A549 (cell line): ENCODE results near the gene PCBP3.
"Not testable (repeated sequence)": the region's sequence is repeated elsewhere in the genome, so short reads cannot be mapped to it uniquely, and the experiment has no call there.

Experiments used
- CBX2 ChIP-seq: fragments of 200-600 bp; sonication (generic); IDR thresholded peaks from 2 replicates; pipeline ENCODE4 v1.6.1; 2016; ENCODE audit warnings: low read depth, mild to moderate bottlenecking, borderline replicate concordance
- CTCF ChIP-seq: fragments of >200 bp; sonication (Bioruptor Twin); formaldehyde crosslinking; IDR thresholded peaks from 3 replicates; pipeline ENCODE4 v1.5.1; 2016
- ESRRA ChIP-seq: fragments of 150-350 bp; IDR thresholded peaks from 2 replicates; pipeline ENCODE4 v1.6.1; 2014; ENCODE audit warnings: mild to moderate bottlenecking, low read length, borderline replicate concordance
- FOSL2 ChIP-seq, 2 experiments: fragments of 450-650 bp in 1 of 2; fragments of >200 bp in 1 of 2; sonication (Bioruptor Twin) in 1 of 2; formaldehyde crosslinking; IDR thresholded peaks; 2 replicates each; pipeline versions ENCODE4 v1.5.0 to v1.6.1; 2016 to 2020; ENCODE audit warnings: mild to moderate bottlenecking in 1 of 2, moderate library complexity in 1 of 2
- HDAC2 ChIP-seq: fragments of 200-600 bp; sonication (generic); IDR thresholded peaks from 2 replicates; pipeline ENCODE4 v1.6.1; 2016
- JUN ChIP-seq, 2 experiments: fragments of >200 bp; sonication (Bioruptor Twin); formaldehyde crosslinking; IDR thresholded peaks; 2 replicates in 1 of 2; 3 replicates in 1 of 2; pipeline ENCODE4 v1.6.1; 2016 to 2017
- JUNB ChIP-seq: fragments of >200 bp; sonication (Bioruptor Twin); formaldehyde crosslinking; IDR thresholded peaks from 2 replicates; pipeline ENCODE4 v1.6.1; 2016
- MYC ChIP-seq: IDR thresholded peaks from 2 replicates; pipeline ENCODE4 v1.6.1; 2012; ENCODE audit warnings: mild to moderate bottlenecking, inconsistent platforms, low read length, improper control_type of control experiment, borderline replicate concordance
- POLR2A ChIP-seq: IDR thresholded peaks from 2 replicates; pipeline ENCODE4 v1.6.1; 2012; ENCODE audit warnings: mild to moderate bottlenecking, low read length
- RAD21 ChIP-seq, 2 experiments: fragments of >200 bp in 1 of 2; sonication (Bioruptor Twin) in 1 of 2; formaldehyde crosslinking in 1 of 2; IDR thresholded peaks in 1 of 2; conservative IDR thresholded peaks in 1 of 2; 2 replicates in 1 of 2; 3 replicates in 1 of 2; pipeline ENCODE4 v1.6.1; 2012 to 2018; ENCODE audit warnings: inconsistent platforms in 1 of 2
- REST ChIP-seq: fragments of 200-600 bp; sonication (generic); IDR thresholded peaks from 2 replicates; pipeline ENCODE4 v1.6.1; 2016; ENCODE audit warnings: antibody characterized with exemption, mild to moderate bottlenecking, moderate library complexity
- SMC3 ChIP-seq: fragments of >200 bp; sonication (Bioruptor Twin); formaldehyde crosslinking; IDR thresholded peaks from 3 replicates; pipeline ENCODE4 v1.6.1; 2018; ENCODE audit warnings: inconsistent platforms
- USF2 ChIP-seq: fragments of 450-650 bp; IDR thresholded peaks from 2 replicates; pipeline ENCODE4 v1.6.1; 2014; ENCODE audit warnings: antibody characterized with exemption

- TF ChIP-seq CTCF; MYC; REST; POLR2A; USF2; RAD21 (conservative IDR thresholded peaks at IDR 0.05 in 1 of 2, IDR thresholded peaks at IDR 0.05 in 1 of 2); JUN (IDR thresholded peaks at IDR 0.05); HDAC2; CBX2; SMC3; FOSL2 (IDR thresholded peaks at IDR 0.05); FOSL2 (CRISPR knock-in tag; IDR thresholded peaks at IDR 0.05); ESRRA; JUNB: not testable (repeated sequence)
These were observed 21.8 kb upstream of the PCBP3 start for GRCh38 chr21:45621435-45622331.
